H1 (cell line): ENCODE results near the gene SGK1. TPM values are rescaled to one million over a fixed set of nuclear protein-coding genes. Genes with fewer than 3 reads are reported as not detected.

Experiments used
- CTCF ChIA-PET: fragments of 300-600 bp; sonication (Branson Sonifier 250); formaldehyde crosslinking; loops from one replicate; lab custom pipeline; 2021; ENCODE audit not compliant: partially characterized antibody; lab: Charles Lee
- POLR2A ChIA-PET: fragments of 300-600 bp; sonication (Branson Sonifier 250); formaldehyde crosslinking; loops from one replicate; lab custom pipeline; 2021; ENCODE audit warnings: inconsistent platforms; ENCODE audit not compliant: partially characterized antibody; lab: Charles Lee
- DNase-seq, 2 experiments: peaks; one replicate each; pipeline versions ENCODE4 v3.0.0 to v3.0.0-alpha.2; 2010 to 2022; ENCODE audit warnings: low spot score in 2 of 2, low read depth in 1 of 2, mixed read lengths in 1 of 2
- FAIRE-seq: peaks from 2 replicates; lab custom pipeline; 2011; peaks lifted over from hg19 to GRCh38; lab: Jason Lieb, UNC
- H2AFZ ChIP-seq: 2 replicates; pipeline ENCODE4 v1.8.1; 2012; ENCODE audit warnings: low read length, inconsistent platforms
- H2AK5ac ChIP-seq: 2 replicates; pipeline ENCODE4 v1.6.1; 2013; ENCODE audit warnings: low read depth, low read length
- H2BK120ac ChIP-seq: replicated peaks from 2 replicates; pipeline ENCODE3; 2013; ENCODE audit warnings: low read depth, low read length, inconsistent platforms
- H2BK12ac ChIP-seq: 2 replicates; pipeline ENCODE4 v1.6.1; 2013; ENCODE audit warnings: low read depth, low read length
- H2BK15ac ChIP-seq: 2 replicates; pipeline ENCODE4 v1.6.1; 2013; ENCODE audit warnings: low read length
- H2BK20ac ChIP-seq: 2 replicates; pipeline ENCODE4 v1.6.1; 2013; ENCODE audit warnings: low read length
- H2BK5ac ChIP-seq: 2 replicates; pipeline ENCODE4 v1.6.1; 2013; ENCODE audit warnings: low read depth, low read length
- H3K14ac ChIP-seq: 2 replicates; pipeline ENCODE4 v1.6.1; 2013; ENCODE audit warnings: inconsistent platforms; ENCODE audit not compliant: insufficient read length
- H3K18ac ChIP-seq: 2 replicates; pipeline ENCODE4 v1.6.1; 2013; ENCODE audit warnings: low read length; ENCODE audit errors: extremely low read depth
- H3K23ac ChIP-seq: 2 replicates; pipeline ENCODE4 v1.6.1; 2013; ENCODE audit warnings: inconsistent platforms; ENCODE audit not compliant: insufficient read length
- H3K23me2 ChIP-seq: 2 replicates; pipeline ENCODE4 v1.6.1; 2013; ENCODE audit warnings: low read depth, low read length
- H3K27ac ChIP-seq: 2 replicates; pipeline ENCODE4 v1.6.1; 2011; ENCODE audit warnings: low read depth, low read length, inconsistent platforms
- H3K27me3 ChIP-seq, 4 experiments: replicated peaks in 1 of 4; 1 replicate in 1 of 4; 2 replicates in 3 of 4; pipeline versions ENCODE4 v1.6.1 to v1.8.1; 2011 to 2013; ENCODE audit warnings: low read length in 3 of 4, mild to moderate bottlenecking in 3 of 4, inconsistent platforms in 2 of 4, mixed read lengths in 2 of 4, moderate library complexity in 1 of 4; ENCODE audit not compliant: control insufficient read depth in 3 of 4, insufficient read depth in 3 of 4; ENCODE audit errors: extremely low read depth in 1 of 4
- H3K36me3 ChIP-seq, 4 experiments: 2 replicates each; pipeline versions ENCODE4 v1.6.1 to v1.8.1; 2011 to 2013; ENCODE audit warnings: mild to moderate bottlenecking in 4 of 4, low read length in 3 of 4, moderate library complexity in 2 of 4, control low read depth in 1 of 4, inconsistent platforms in 1 of 4; ENCODE audit not compliant: insufficient read depth in 4 of 4, control insufficient read depth in 2 of 4
- H3K4ac ChIP-seq: replicated peaks from 2 replicates; pipeline ENCODE3; 2013; ENCODE audit warnings: low read length, low read depth, mixed read lengths, inconsistent platforms; ENCODE audit not compliant: insufficient read length
- H3K4me1 ChIP-seq, 4 experiments: replicated peaks in 1 of 4; 1 replicate in 1 of 4; 2 replicates in 3 of 4; pipeline versions ENCODE4 v1.6.1 to v1.8.1; 2011 to 2013; ENCODE audit warnings: low read length in 3 of 4, inconsistent platforms in 2 of 4, mixed read lengths in 1 of 4; ENCODE audit not compliant: insufficient read depth in 4 of 4, control insufficient read depth in 3 of 4
- H3K4me2 ChIP-seq, 2 experiments: 2 replicates each; pipeline versions ENCODE4 v1.6.1 to v1.8.1; 2011 to 2013; ENCODE audit warnings: low read depth in 2 of 2, low read length in 2 of 2, control low read depth in 1 of 2, inconsistent platforms in 1 of 2, mild to moderate bottlenecking in 1 of 2; ENCODE audit not compliant: insufficient read depth in 1 of 2
- H3K4me3 ChIP-seq, 4 experiments: fragments of 200-600, 300-600 bp in 1 of 4; sonication (generic), shearing (Covaris generic), sonication (Bioruptor Twin) in 1 of 4; 2 replicates each; pipeline versions ENCODE4 v1.5.1 to v1.8.1; 2011 to 2016; ENCODE audit warnings: low read length in 4 of 4, low read depth in 3 of 4, control low read depth in 2 of 4, inconsistent platforms in 2 of 4, mild to moderate bottlenecking in 2 of 4, mixed read lengths in 1 of 4, moderate library complexity in 1 of 4; ENCODE audit not compliant: insufficient read depth in 2 of 4; ENCODE audit errors: extremely low read depth in 1 of 4
- H3K56ac ChIP-seq: replicated peaks from 2 replicates; pipeline ENCODE3; 2013; ENCODE audit warnings: low read depth, mild to moderate bottlenecking, mixed read lengths, low read length, inconsistent platforms; ENCODE audit not compliant: insufficient read length
- H3K79me1 ChIP-seq: 2 replicates; pipeline ENCODE4 v1.6.1; 2013; ENCODE audit warnings: low read depth, low read length, control low read depth
- H3K79me2 ChIP-seq, 2 experiments: 2 replicates each; pipeline versions ENCODE4 v1.6.1 to v1.8.1; 2012 to 2013; ENCODE audit warnings: low read length in 2 of 2, mild to moderate bottlenecking in 2 of 2, inconsistent platforms in 1 of 2; ENCODE audit not compliant: insufficient read depth in 2 of 2, control insufficient read depth in 1 of 2
- H3K9ac ChIP-seq, 4 experiments: replicated peaks in 1 of 4; 1 replicate in 1 of 4; 2 replicates in 3 of 4; pipeline versions ENCODE4 v1.6.1 to v1.8.1; 2011 to 2013; ENCODE audit warnings: low read depth in 3 of 4, low read length in 3 of 4, control low read depth in 2 of 4, mild to moderate bottlenecking in 2 of 4, moderate library complexity in 2 of 4, inconsistent platforms in 1 of 4; ENCODE audit errors: extremely low read depth in 1 of 4
- H3K9me3 ChIP-seq, 2 experiments: 2 replicates each; pipeline versions ENCODE4 v1.6.1 to v1.8.1; 2012 to 2013; ENCODE audit warnings: mild to moderate bottlenecking in 2 of 2, moderate library complexity in 2 of 2, control low read depth in 1 of 2, inconsistent platforms in 1 of 2, low read depth in 1 of 2, low read length in 1 of 2, mixed read lengths in 1 of 2; ENCODE audit not compliant: insufficient read depth in 2 of 2
- H4K20me1 ChIP-seq, 2 experiments: replicated peaks in 1 of 2; 2 replicates each; pipeline versions ENCODE3 to v1.8.1; 2011 to 2013; ENCODE audit warnings: inconsistent platforms in 2 of 2, low read length in 2 of 2, mild to moderate bottlenecking in 1 of 2; ENCODE audit not compliant: insufficient read depth in 2 of 2, control insufficient read depth in 1 of 2
- H4K5ac ChIP-seq: 2 replicates; pipeline ENCODE4 v1.6.1; 2013; ENCODE audit warnings: low read length, low read depth, mixed read lengths, inconsistent platforms; ENCODE audit not compliant: insufficient read length
- H4K8ac ChIP-seq: 2 replicates; pipeline ENCODE4 v1.8.0; 2013; ENCODE audit warnings: mild to moderate bottlenecking, moderate library complexity, low read length, inconsistent platforms; ENCODE audit not compliant: insufficient read depth; ENCODE audit errors: extremely low read depth
- H4K91ac ChIP-seq: replicated peaks from 2 replicates; pipeline ENCODE3; 2013; ENCODE audit warnings: low read length, mixed read lengths, inconsistent platforms; ENCODE audit not compliant: insufficient read length
- ATF2 ChIP-seq: IDR thresholded peaks from 2 replicates; pipeline ENCODE4 v1.6.1; 2012; ENCODE audit warnings: low read length, inconsistent platforms
- EGR1 ChIP-seq: IDR thresholded peaks from 2 replicates; pipeline ENCODE4 v1.6.1; 2011; ENCODE audit warnings: low read depth, low read length, borderline replicate concordance
- MAX ChIP-seq: IDR thresholded peaks from 2 replicates; pipeline ENCODE4 v1.6.1; 2012; ENCODE audit warnings: inconsistent platforms
- WGBS, 2 experiments: shearing (Covaris generic) in 1 of 2; methylation state at CpG; one replicate each; pipeline versions ENCODE4 v1.1.6 to v1.1.7; 2013 to 2015; ENCODE audit warnings: low lambda C conversion rate in 2 of 2, mixed read lengths in 2 of 2, inconsistent platforms in 1 of 2, low coverage in 1 of 2, missing lambda C conversion rate in 1 of 2; ENCODE audit not compliant: insufficient replicate concordance in 2 of 2, insufficient coverage in 1 of 2, insufficient read length in 1 of 2; ENCODE audit errors: extremely low coverage in 1 of 2, missing lambda C conversion rate in 1 of 2; 5-methylcytosine and 5-hydroxymethylcytosine counted together
- polyA plus RNA-seq, 7 experiments: library from polyadenylated mRNA; depleted of rRNA in 3 of 7; stranded (reverse) in 5 of 7; unstranded in 2 of 7; fragments of >200 nt in 5 of 7; fragments of 200-250 nt in 2 of 7; gene quantifications; 1 replicate in 5 of 7; 2 replicates in 1 of 7; 4 replicates in 1 of 7; pipeline versions ENCODE4 v1.2.1 to v1.2.3, GENCODE V29; 2011 to 2013; ENCODE audit warnings: missing spikeins in 2 of 7, mixed read lengths in 2 of 7
- total RNA-seq: library from RNA; stranded (reverse); fragmentation: NEBNext Ultra II Directional; extraction: Animal tissue kit (Norgen Biotek cat#: 25700); gene quantifications from 2 replicates; pipeline ENCODE4 v1.2.1, GENCODE V29; 2021

SGK1 gene
- total and polyA plus RNA-seq, 2 of the 8 experiments (the other 6 are each of a cell fraction or from before 2014, with no cell fraction given), result 14.5 to 18.4 TPM

DNA sequence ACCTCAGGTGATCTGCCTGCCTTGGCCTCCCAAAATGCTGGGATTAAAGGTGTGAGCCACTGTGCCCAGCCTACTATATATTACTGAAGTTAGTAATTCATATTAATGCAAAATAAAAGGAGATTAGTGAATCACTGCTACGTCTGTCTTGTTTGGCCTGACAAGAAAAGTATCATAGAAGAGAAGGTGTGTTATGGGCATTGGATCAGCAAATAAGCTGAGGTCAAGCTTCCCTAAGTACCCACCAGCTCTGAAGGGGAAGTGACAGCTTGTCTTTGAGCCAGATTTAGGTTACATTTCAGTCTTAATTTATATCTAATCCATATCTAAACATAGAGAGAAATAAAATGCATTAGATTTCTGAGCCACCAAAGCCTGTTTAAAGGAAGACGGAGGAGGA lies 7.1 kb downstream of the SGK1 start:
- Histone ChIP-seq H4K91ac (no peak overlapping the region), H3K18ac (no peak overlapping the region), H4K5ac (no peak overlapping the region), H3K27me3 (no peaks in the 10 kb centered on the region), H4K20me1 (no peaks in the 10 kb centered on the region), H3K23ac (no peak overlapping the region), H2AFZ (no peak overlapping the region), H3K79me2 (no peaks in the 10 kb centered on the region), H3K79me1 (no peaks in the 10 kb centered on the region), H3K23me2 (no peaks in the 10 kb centered on the region; the same call in 1 of the 2 replicates), H3K4me3 (no peak overlapping the region), H3K4ac (no peak overlapping the region), H3K9me3 (no peaks in the 10 kb centered on the region), H3K36me3 (no peaks in the 10 kb centered on the region), H2BK120ac (no peak overlapping the region), H3K56ac (no peak overlapping the region), H3K4me1 (peaks cover 0 to 6% (median 3%) of the 10 kb centered on the region in 4 experiments; a peak in 3 of 7 replicates), H2BK5ac (no peak overlapping the region), H3K4me2 (no peak overlapping the region), H3K9ac (no peak overlapping the region), H2BK12ac (no peak overlapping the region), H3K27ac (no peak overlapping the region), H2BK20ac (no peak overlapping the region), H3K14ac (no peak overlapping the region), H2AK5ac (no peak overlapping the region), H2BK15ac (no peak overlapping the region), H4K8ac (no peak overlapping the region)
- TF ChIP-seq EGR1 (no peak), ATF2 (no peak), MAX (no peak)
- no peak for DNase-seq
- WGBS, 2 experiments, result 87% methylated on average over 2 of the region's 2 CpGs; no CpG with 5 or more reads in 1 of the 2 experiments
- CTCF ChIA-PET, result interaction anchor here (0.6 to 1.4 kb wide), 3 partner anchors 12 to 630 kb away, joined by 3 to 4 read pairs (median 3); no protein-coding TSS in a partner anchor
- no peak for FAIRE-seq
- POLR2A ChIA-PET, result no interaction called here
